Measurements from ENCODE around the gene IRGC. TPM values are rescaled to one million over a fixed set of nuclear protein-coding genes. Genes with fewer than 3 reads are reported as not detected.

IRGC gene
- total and polyA plus RNA-seq, 2 donors (not counting 3 experiments of a cell fraction or from before 2014, with no cell fraction given) = not detected

DNA sequence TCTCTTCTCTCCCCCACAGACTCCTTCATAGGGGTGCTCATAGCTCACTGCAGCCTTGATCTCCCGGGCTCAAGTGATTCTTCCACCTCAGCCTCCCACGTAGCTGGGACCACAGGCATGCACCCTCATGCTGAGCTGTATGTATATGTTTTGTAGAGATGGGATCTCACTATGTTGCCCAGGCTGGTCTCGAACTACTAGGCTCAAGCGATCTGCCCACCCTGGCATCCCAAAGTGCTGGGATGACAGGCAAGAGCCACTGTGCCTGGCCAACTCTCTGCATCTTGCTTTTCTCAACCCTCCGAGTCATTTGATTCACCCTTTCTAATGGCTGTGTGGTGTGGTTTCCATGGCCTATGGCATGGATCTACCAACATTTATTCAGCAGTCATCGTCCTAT lies 10.1 kb upstream of the IRGC start:
- no peaks in the 10 kb centered on the region for H4K20me1 ChIP-seq (replicated peaks; ENCODE audit: control insufficient read depth, extremely low read depth, insufficient read depth, low read length)
- peaks cover 4% of the 10 kb centered on the region for H3K4me1 ChIP-seq (ENCODE audit: control insufficient read depth, extremely low read depth, insufficient read depth, low read length)
- H3K9me1 ChIP-seq (replicated peaks; ENCODE audit: control insufficient read depth, extremely low read depth, insufficient read depth, low read length) = no peaks in the 10 kb centered on the region
- no peak overlapping the region for H3K4me3 ChIP-seq (replicated peaks in 1 of 3; ENCODE audit: insufficient read depth in 1 of 3, low read depth in 1 of 3, low read length in 3 of 3)
- H3K4me2 ChIP-seq (ENCODE audit: insufficient read depth, low read length) = no peak overlapping the region
- DNase-seq (ENCODE audit: low read depth, low spot score) (no peak), FAIRE-seq (no peak)
- intact Hi-C loops (cut with micrococcal nuclease) (no loop called here), dilution Hi-C loops (cut with MboI; ENCODE audit: extremely low pct_ligation_motif_present, low sequenced_read_pairs) (no loop called here)
- CTCF ChIA-PET = no interaction called here
- H3K27ac ChIP-seq (ENCODE audit: insufficient read depth, low read depth, low read length) = no peak overlapping the region
- H3K9ac ChIP-seq (replicated peaks; ENCODE audit: extremely low read depth, insufficient read depth, low read length) = no peak overlapping the region
- no peak overlapping the region for H2AFZ ChIP-seq (ENCODE audit: low read depth, low read length)
- BruUV-seq (replicated peaks) = no TSS peak
- no peaks in the 10 kb centered on the region for H3K9me3 ChIP-seq (replicated peaks; ENCODE audit: control insufficient read depth, insufficient read depth, low read length)
- TF ChIP-seq GATA2 (IDR thresholded peaks at IDR 0.05; ENCODE audit: insufficient read depth, insufficient read length, low read depth, low read length) = no peak
- TF ChIP-seq, protein P1, sequence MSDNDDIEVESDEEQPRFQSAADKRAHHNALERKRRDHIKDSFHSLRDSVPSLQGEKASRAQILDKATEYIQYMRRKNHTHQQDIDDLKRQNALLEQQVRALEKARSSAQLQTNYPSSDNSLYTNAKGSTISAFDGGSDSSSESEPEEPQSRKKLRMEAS (IDR thresholded peaks at IDR 0.05; ENCODE audit: insufficient read depth, insufficient read length) = no peak
- no peak for TF ChIP-seq MYC (IDR thresholded peaks at IDR 0.05; ENCODE audit: low read depth, low read length)
- no peak for TF ChIP-seq POLR2AphosphoS5 (IDR thresholded peaks at IDR 0.05; ENCODE audit: insufficient read depth, low read depth, low read length)
- TF ChIP-seq JUN (IDR thresholded peaks at IDR 0.05; ENCODE audit: borderline replicate concordance, insufficient read depth, insufficient read length, low read depth) = no peak
- TF ChIP-seq EZH2 (IDR thresholded peaks at IDR 0.05; ENCODE audit: borderline replicate concordance, low read depth, low read length, severe bottlenecking) = no peak
- no peak for TF ChIP-seq POLR2A (IDR thresholded peaks at IDR 0.05; ENCODE audit: low read depth, low read length)
- TF ChIP-seq, protein P2, sequence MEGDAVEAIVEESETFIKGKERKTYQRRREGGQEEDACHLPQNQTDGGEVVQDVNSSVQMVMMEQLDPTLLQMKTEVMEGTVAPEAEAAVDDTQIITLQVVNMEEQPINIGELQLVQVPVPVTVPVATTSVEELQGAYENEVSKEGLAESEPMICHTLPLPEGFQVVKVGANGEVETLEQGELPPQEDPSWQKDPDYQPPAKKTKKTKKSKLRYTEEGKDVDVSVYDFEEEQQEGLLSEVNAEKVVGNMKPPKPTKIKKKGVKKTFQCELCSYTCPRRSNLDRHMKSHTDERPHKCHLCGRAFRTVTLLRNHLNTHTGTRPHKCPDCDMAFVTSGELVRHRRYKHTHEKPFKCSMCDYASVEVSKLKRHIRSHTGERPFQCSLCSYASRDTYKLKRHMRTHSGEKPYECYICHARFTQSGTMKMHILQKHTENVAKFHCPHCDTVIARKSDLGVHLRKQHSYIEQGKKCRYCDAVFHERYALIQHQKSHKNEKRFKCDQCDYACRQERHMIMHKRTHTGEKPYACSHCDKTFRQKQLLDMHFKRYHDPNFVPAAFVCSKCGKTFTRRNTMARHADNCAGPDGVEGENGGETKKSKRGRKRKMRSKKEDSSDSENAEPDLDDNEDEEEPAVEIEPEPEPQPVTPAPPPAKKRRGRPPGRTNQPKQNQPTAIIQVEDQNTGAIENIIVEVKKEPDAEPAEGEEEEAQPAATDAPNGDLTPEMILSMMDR (IDR thresholded peaks at IDR 0.05; ENCODE audit: extremely low read depth in 1 of 2, insufficient read depth in 1 of 2, low read depth in 1 of 2, low read length in 2 of 2) = no peak
- TF ChIP-seq FOS (IDR thresholded peaks at IDR 0.05; ENCODE audit: borderline replicate concordance, insufficient read depth, low read length) = no peak
- H3K27me3 ChIP-seq (ENCODE audit: control insufficient read depth in 2 of 2, insufficient read depth in 2 of 2, low read length in 2 of 2) = no peaks in the 10 kb centered on the region
- H3K36me3 ChIP-seq (ENCODE audit: control insufficient read depth in 2 of 2, extremely low read depth in 1 of 2, insufficient read depth in 2 of 2, low read length in 2 of 2) = no peaks in the 10 kb centered on the region
- POLR2A ChIA-PET = no interaction called here
- no peaks in the 10 kb centered on the region for H3K79me2 ChIP-seq (ENCODE audit: control insufficient read depth, insufficient read depth, low read length)

All from endothelial cell of umbilical vein (primary cell).